Keratinocyte (primary cell): ENCODE results near the gene CCR8.

ENCODE experiments used
- CTCF ChIP-seq, 3 experiments: IDR thresholded peaks in 1 of 3; conservative IDR thresholded peaks in 1 of 3; optimal IDR thresholded peaks in 1 of 3; 2 replicates in 2 of 3; 3 replicates in 1 of 3; pipeline versions ENCODE3 to v1.5.1; 2011; ENCODE audit warnings: low read length in 3 of 3, mild to moderate bottlenecking in 3 of 3, moderate library complexity in 2 of 3, control low read depth in 1 of 3, inconsistent platforms in 1 of 3; ENCODE audit not compliant: insufficient read depth in 2 of 3; ENCODE audit errors: extremely low read depth in 1 of 3
- EZH2 ChIP-seq: IDR thresholded peaks from one replicate; pipeline ENCODE4 v1.6.1; 2012; ENCODE audit warnings: inconsistent platforms, mild to moderate bottlenecking, low read length, moderate library complexity

DNA sequence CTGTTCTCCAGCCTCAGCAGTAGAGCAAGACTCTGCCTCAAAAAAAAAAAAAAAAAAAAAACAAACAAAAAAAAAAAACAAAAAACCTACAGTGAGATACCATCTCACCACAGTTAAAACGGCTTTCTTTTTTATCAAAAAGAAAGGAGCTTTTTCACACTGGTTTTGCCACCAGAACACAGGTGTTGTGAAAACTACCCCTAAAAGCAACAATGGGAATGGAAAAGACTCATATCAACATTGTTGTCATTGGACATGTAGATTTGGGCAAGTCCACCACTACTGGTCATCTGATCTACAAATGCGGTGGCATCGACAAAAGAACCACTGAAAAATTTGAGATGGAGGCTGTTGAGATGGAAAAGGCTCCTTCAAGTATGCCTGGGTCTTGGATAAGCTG lies 28.8 kb downstream of the CCR8 start:
- TF ChIP-seq CTCF (optimal IDR thresholded peaks at IDR 0.05 in 1 of 3, IDR thresholded peaks at IDR 0.05 in 1 of 3, conservative IDR thresholded peaks at IDR 0.05 in 1 of 3; ENCODE audit: extremely low read depth in 1 of 3, insufficient read depth in 2 of 3, low read length in 3 of 3) (no peak), EZH2 (no peak)
